Testis (tissue), 2 donors: ENCODE results near the gene AOC2.

Experiments used
- POLR2A ChIP-seq: fragments of 450-650 bp; IDR thresholded peaks from one replicate; pipeline ENCODE4 v1.6.1; 2017; ENCODE audit warnings: antibody characterized with exemption, mild to moderate bottlenecking, moderate library complexity
- TF ChIP-seq, protein P1 (sequence below), 3 experiments: fragments of 450-650 bp in 2 of 3; fragments of 200-600 bp in 1 of 3; sonication (generic) in 1 of 3; IDR thresholded peaks; one replicate each; pipeline ENCODE4 v1.5.1; 2016 to 2019; ENCODE audit warnings: antibody characterized with exemption in 3 of 3, mild to moderate bottlenecking in 2 of 3, moderate library complexity in 1 of 3

DNA sequence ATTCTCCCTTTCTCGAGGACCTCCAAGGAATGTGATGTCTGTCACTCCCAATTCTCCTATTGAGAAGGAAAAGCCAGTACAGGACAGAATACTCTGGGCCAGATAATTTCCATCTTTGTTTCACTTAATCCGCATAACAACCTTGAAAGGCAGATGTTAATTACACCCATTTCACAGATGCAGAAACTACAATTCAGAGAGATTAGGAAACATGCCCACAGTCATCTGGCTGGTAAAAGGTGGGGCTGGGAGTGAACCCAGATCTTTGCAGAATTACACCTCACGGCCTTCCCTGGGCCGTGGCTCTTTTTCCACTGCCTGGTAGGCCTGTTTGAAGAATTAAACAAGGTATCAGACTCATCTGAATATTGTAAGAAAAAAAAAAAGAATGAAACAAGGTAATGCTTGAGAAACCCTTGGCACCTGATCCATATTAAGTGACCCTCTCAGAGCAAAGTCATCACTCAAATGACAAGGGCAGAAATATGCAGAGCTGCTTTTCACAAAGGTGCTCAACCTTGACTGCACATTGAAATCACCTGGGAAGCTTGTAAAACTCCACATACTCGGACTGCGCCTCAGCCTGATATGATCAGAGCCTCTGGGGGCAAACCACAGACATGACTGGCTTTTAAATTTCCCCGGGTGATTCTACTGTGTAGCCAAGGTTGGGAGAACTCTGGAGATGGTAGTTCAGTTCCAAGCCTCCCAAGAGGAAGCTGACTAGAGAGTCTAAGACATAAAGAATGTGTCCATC, 39.6 kb downstream of the AOC2 start:
- TF ChIP-seq, protein P1, sequence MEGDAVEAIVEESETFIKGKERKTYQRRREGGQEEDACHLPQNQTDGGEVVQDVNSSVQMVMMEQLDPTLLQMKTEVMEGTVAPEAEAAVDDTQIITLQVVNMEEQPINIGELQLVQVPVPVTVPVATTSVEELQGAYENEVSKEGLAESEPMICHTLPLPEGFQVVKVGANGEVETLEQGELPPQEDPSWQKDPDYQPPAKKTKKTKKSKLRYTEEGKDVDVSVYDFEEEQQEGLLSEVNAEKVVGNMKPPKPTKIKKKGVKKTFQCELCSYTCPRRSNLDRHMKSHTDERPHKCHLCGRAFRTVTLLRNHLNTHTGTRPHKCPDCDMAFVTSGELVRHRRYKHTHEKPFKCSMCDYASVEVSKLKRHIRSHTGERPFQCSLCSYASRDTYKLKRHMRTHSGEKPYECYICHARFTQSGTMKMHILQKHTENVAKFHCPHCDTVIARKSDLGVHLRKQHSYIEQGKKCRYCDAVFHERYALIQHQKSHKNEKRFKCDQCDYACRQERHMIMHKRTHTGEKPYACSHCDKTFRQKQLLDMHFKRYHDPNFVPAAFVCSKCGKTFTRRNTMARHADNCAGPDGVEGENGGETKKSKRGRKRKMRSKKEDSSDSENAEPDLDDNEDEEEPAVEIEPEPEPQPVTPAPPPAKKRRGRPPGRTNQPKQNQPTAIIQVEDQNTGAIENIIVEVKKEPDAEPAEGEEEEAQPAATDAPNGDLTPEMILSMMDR (IDR thresholded peaks at IDR 0.05): no peak
- TF ChIP-seq POLR2A: no peak
